Stimulated activated CD8-positive, alpha-beta memory T cell treated with anti-CD3 and anti-CD28 coated beads, Interleukin-15, amount 100 ng/mL, for 1 hour (primary cell): ENCODE data around the gene GJA8.
"Not testable (repeated sequence)": the region's sequence is repeated elsewhere in the genome, so short reads cannot be mapped to it uniquely, and the experiment has no call there.

Source experiments
- DNase-seq: peaks from one replicate; pipeline ENCODE4 v3.0.0-alpha.2; 2020; ENCODE audit warnings: low read depth

The GJA8 gene

GRCh38 chr1:147902253-147902845, at the start of gene GJA8:
Gene GJA8 (plus strand): TSS chr1:147902795. CDS start chr1:147907956, 5,161 bp downstream.
- no peak for DNase-seq

- no peak for DNase-seq
Observed at GRCh38 chr1:147853391-147853790, 49.2 kb upstream of the GJA8 start.

- DNase-seq = not testable (repeated sequence)
Observed at GRCh38 chr1:147854989-147855388, 47.6 kb upstream of the GJA8 start.

GRCh38 chr1:147855996-147856395, 46.6 kb upstream of the GJA8 start:
- DNase-seq = not testable (repeated sequence)

GRCh38 chr1:147867204-147867603, 35.4 kb upstream of the GJA8 start:
- DNase-seq = not testable (repeated sequence)

GRCh38 chr1:147878022-147878421, 24.6 kb upstream of the GJA8 start:
- DNase-seq = no peak

- DNase-seq = no peak
Observed at GRCh38 chr1:147879911-147880310, 22.7 kb upstream of the GJA8 start.

- DNase-seq = no peak
Observed at GRCh38 chr1:147882535-147882934, 20.1 kb upstream of the GJA8 start.

- peak; percentile 9 for DNase-seq
Observed at GRCh38 chr1:147890177-147890790, 12.3 kb upstream of the GJA8 start.

- DNase-seq = no peak
Observed at GRCh38 chr1:147891088-147891487, 11.5 kb upstream of the GJA8 start.

- DNase-seq = no peak
Observed at GRCh38 chr1:147892216-147892615, 10.4 kb upstream of the GJA8 start.

- no peak for DNase-seq
Observed at GRCh38 chr1:147892731-147893214, 9.8 kb upstream of the GJA8 start.

GRCh38 chr1:147895123-147895522, 7.5 kb upstream of the GJA8 start:
- DNase-seq = no peak

- no peak for DNase-seq
Observed at GRCh38 chr1:147897029-147897752, 5.4 kb upstream of the GJA8 start.

GRCh38 chr1:147897789-147898188, 4.8 kb upstream of the GJA8 start:
- DNase-seq = no peak

- DNase-seq = no peak
Observed at GRCh38 chr1:147904726-147905125, 2.1 kb downstream of the GJA8 start.

GRCh38 chr1:147907786-147908509, 5.4 kb downstream of the GJA8 start:
- DNase-seq = no peak

- DNase-seq = no peak
Observed at GRCh38 chr1:147912553-147912952, 10.0 kb downstream of the GJA8 start.

- DNase-seq = no peak
Observed at GRCh38 chr1:147913362-147913942, 10.9 kb downstream of the GJA8 start.

GRCh38 chr1:147919896-147920295, 17.3 kb downstream of the GJA8 start:
- DNase-seq = no peak

- no peak for DNase-seq
Observed at GRCh38 chr1:147924813-147925212, 22.2 kb downstream of the GJA8 start.

GRCh38 chr1:147927215-147927614, 24.6 kb downstream of the GJA8 start:
- not testable (repeated sequence) for DNase-seq
